ENCODE results near the gene KRT12. TPM values are rescaled to one million over a fixed set of nuclear protein-coding genes. Genes with fewer than 3 reads are reported as not detected.

The KRT12 gene
- total and polyA plus RNA-seq, 2 of the 4 experiments (the other 2 are of a cell fraction): not detected

DNA sequence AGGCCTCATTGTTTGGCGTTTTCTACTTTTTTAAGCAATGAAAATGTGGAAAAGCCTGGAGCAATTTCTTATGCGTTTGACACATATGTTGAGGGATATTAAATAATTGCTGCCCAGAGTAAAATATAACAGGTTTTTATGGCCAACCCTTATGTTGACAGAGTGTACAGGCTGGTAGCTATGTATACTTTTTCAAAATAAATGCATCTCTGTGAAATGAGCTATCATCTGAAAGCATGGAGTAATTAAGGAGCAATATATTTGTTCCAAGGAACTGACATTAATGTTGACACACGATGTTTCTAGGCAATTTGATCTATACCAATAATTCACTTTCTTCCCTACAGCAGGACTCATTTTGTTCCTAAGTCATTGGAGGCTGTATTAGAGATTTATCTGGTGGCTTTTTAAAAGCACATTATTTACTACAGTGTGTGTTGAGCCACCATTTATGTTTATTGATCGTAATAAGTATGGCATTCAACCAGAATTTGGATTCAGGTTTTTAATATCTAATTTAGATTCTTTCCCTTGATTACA lies 30.0 kb upstream of the KRT12 start:
- Histone ChIP-seq H3K9me3 (ENCODE audit: control insufficient read depth, insufficient read depth, low read length) (no peaks in the 10 kb centered on the region), H3K9ac (ENCODE audit: low read depth, low read length) (no peak overlapping the region), H2AK9ac (replicated peaks; ENCODE audit: low read depth, low read length, poor library complexity) (no peak overlapping the region), H4K20me1 (ENCODE audit: insufficient read depth, low read length) (no peaks in the 10 kb centered on the region), H2AK5ac (ENCODE audit: low read depth, low read length) (no peak overlapping the region), H3K23ac (ENCODE audit: low read depth, low read length) (no peak overlapping the region), H3K27me3 (ENCODE audit: control insufficient read depth, insufficient read depth, low read length) (peaks cover 6% of the 10 kb centered on the region), H3K4me3 (ENCODE audit: insufficient read depth, low read depth, low read length) (no peak overlapping the region), H2BK5ac (ENCODE audit: low read depth, low read length, poor library complexity, severe bottlenecking) (no peak overlapping the region), H3K14ac (replicated peaks; ENCODE audit: low read depth, low read length) (no peak overlapping the region), H2BK120ac (ENCODE audit: low read depth, low read length) (no peak overlapping the region), H2BK15ac (ENCODE audit: low read depth, low read length) (no peak overlapping the region), H3K4me1 (ENCODE audit: control insufficient read depth, insufficient read depth, low read length) (peaks cover 7% of the 10 kb centered on the region), H4K8ac (ENCODE audit: low read depth in 2 of 2, low read length in 2 of 2) (no peak overlapping the region), H3K56ac (ENCODE audit: extremely low read depth, insufficient read depth, low read length) (no peak overlapping the region), H3K4ac (ENCODE audit: low read depth, low read length) (no peak overlapping the region), H4K5ac (ENCODE audit: low read depth, low read length) (no peak overlapping the region), H4K91ac (ENCODE audit: insufficient read depth, low read depth, low read length) (no peak overlapping the region), H3K79me1 (ENCODE audit: low read depth in 1 of 2, low read length in 2 of 2) (no peaks in the 10 kb centered on the region), H3K36me3 (ENCODE audit: control insufficient read depth, insufficient read depth, low read length) (no peaks in the 10 kb centered on the region), H3K18ac (ENCODE audit: low read depth, low read length) (no peak overlapping the region), H2BK20ac (ENCODE audit: low read depth, low read length) (no peak overlapping the region), H3K27ac (ENCODE audit: insufficient read depth, low read length) (no peak overlapping the region), H2AFZ (replicated peaks; ENCODE audit: low read length, poor library complexity) (no peak overlapping the region), H3K4me2 (ENCODE audit: low read depth, low read length) (no peak overlapping the region), H3K9me1 (ENCODE audit: insufficient read depth, low read length) (0 out of 2 replicates have a peak, but pooled peaks cover 3% of the 10 kb centered on the region)
- CTCF ChIA-PET: no interaction called here
- in situ Hi-C loops (cut with MboI; ENCODE audit: low sequenced_read_pairs): no loop called here
- BruUV-seq (replicated peaks): no TSS peak
- dilution Hi-C loops (cut with HindIII; ENCODE audit: low sequenced_read_pairs, unreplicated experiment): no loop called here
- TF ChIP-seq, protein P1, sequence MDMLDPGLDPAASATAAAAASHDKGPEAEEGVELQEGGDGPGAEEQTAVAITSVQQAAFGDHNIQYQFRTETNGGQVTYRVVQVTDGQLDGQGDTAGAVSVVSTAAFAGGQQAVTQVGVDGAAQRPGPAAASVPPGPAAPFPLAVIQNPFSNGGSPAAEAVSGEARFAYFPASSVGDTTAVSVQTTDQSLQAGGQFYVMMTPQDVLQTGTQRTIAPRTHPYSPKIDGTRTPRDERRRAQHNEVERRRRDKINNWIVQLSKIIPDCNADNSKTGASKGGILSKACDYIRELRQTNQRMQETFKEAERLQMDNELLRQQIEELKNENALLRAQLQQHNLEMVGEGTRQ (IDR thresholded peaks at IDR 0.05; ENCODE audit: low read depth, low read length): no peak
- TF ChIP-seq NFE2L2 (IDR thresholded peaks at IDR 0.05; ENCODE audit: low read depth, low read length) (no peak), MAZ (IDR thresholded peaks at IDR 0.05; ENCODE audit: borderline replicate concordance, low read depth, low read length) (no peak), MAFK (IDR thresholded peaks at IDR 0.05; ENCODE audit: low read depth, low read length) (no peak), SMC3 (IDR thresholded peaks at IDR 0.05; ENCODE audit: low read depth, low read length) (no peak), POLR2A (IDR thresholded peaks at IDR 0.05; ENCODE audit: low read depth, low read length) (no peak)
- ATAC-seq (ENCODE audit: low read depth): no peak
- DNase-seq: no peak
- POLR2A ChIA-PET (ENCODE audit: unreplicated experiment): no interaction called here
- 100% methylated on average over 1 of the region's 4 CpGs; no CpG with 5 or more reads in 1 of the 2 experiments for WGBS, 2 experiments (ENCODE audit: extremely low coverage in 2 of 2, insufficient read length in 1 of 2)
- intact Hi-C loops (cut with micrococcal nuclease): no loop called here

All from IMR-90 (cell line).